GM13976 (cell line): ENCODE measurements around the gene RPRML.
"Not testable (repeated sequence)": the region's sequence is repeated elsewhere in the genome, so short reads cannot be mapped to it uniquely, and the experiment has no call there.

Experiments
- DNase-seq: peaks from one replicate; pipeline ENCODE4 v3.0.0; 2012; ENCODE audit warnings: low spot score
- in situ Hi-C: fragments of 300-500 bp; cut with MboI; formaldehyde crosslinking; loops from one replicate; pipeline ENCODE4 v1.12.0; 2022; ENCODE audit warnings: low sequenced_read_pairs, mixed read lengths, inconsistent platforms; ENCODE audit not compliant: unreplicated experiment
- TF ChIP-seq, protein P1 (sequence below): IDR thresholded peaks from 2 replicates; pipeline ENCODE4 v1.5.1; 2012; ENCODE audit warnings: borderline replicate concordance, mild to moderate bottlenecking; ENCODE audit not compliant: insufficient read depth; ENCODE audit errors: extremely low read depth, missing control alignments, control extremely low read depth

Gene RPRML

GRCh38 chr17:46958041-46958591 is 20.9 kb downstream of the RPRML start:
- DNase-seq = no peak
- TF ChIP-seq, protein P1, sequence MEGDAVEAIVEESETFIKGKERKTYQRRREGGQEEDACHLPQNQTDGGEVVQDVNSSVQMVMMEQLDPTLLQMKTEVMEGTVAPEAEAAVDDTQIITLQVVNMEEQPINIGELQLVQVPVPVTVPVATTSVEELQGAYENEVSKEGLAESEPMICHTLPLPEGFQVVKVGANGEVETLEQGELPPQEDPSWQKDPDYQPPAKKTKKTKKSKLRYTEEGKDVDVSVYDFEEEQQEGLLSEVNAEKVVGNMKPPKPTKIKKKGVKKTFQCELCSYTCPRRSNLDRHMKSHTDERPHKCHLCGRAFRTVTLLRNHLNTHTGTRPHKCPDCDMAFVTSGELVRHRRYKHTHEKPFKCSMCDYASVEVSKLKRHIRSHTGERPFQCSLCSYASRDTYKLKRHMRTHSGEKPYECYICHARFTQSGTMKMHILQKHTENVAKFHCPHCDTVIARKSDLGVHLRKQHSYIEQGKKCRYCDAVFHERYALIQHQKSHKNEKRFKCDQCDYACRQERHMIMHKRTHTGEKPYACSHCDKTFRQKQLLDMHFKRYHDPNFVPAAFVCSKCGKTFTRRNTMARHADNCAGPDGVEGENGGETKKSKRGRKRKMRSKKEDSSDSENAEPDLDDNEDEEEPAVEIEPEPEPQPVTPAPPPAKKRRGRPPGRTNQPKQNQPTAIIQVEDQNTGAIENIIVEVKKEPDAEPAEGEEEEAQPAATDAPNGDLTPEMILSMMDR = no peak
- in situ Hi-C loops = no loop called here

DNA sequence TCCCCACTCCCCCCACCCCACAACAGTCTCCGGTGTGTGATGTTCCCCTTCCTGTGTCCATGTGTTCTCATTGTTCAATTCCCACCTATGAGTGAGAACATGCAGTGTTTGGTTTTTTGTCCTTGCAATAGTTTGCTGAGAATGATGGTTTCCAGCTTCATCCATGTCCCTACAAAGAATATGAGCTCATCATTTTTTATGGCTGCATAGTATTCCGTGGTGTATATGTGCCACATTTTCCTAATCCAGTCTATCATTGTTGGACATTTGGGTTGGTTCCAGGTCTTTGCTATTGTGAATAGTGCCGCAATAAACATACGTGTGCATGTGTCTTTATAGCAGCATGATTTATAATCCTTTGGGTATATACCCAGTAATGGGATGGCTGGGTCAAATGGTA is 25.9 kb downstream of the RPRML start:
- in situ Hi-C loops, DNase-seq: not testable (repeated sequence)

GRCh38 chr17:46952115-46952514 is 26.9 kb downstream of the RPRML start:
- in situ Hi-C loops = no loop called here
- no peak for DNase-seq
- TF ChIP-seq, protein P1 = no peak

DNA sequence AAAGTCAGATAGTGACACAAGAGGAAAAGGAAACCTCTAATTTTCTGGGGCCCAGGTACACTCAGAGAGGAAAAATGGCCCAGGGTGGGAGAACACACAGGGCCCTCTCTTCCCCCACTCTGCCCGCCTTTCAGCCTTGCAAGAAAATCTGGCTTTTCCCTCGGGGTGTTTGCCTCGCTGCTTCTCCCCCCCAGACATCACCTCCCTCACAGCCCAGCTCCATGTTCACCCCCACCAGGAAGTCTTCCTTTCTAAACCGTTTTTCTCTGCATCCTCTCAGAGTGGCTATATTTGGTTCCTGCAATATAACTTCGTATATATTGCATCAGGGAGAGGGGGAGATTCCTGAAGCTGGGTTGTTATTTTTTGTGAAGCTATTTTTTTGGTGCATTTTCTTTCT is 27.3 kb downstream of the RPRML start:
- in situ Hi-C loops = no loop called here

DNA sequence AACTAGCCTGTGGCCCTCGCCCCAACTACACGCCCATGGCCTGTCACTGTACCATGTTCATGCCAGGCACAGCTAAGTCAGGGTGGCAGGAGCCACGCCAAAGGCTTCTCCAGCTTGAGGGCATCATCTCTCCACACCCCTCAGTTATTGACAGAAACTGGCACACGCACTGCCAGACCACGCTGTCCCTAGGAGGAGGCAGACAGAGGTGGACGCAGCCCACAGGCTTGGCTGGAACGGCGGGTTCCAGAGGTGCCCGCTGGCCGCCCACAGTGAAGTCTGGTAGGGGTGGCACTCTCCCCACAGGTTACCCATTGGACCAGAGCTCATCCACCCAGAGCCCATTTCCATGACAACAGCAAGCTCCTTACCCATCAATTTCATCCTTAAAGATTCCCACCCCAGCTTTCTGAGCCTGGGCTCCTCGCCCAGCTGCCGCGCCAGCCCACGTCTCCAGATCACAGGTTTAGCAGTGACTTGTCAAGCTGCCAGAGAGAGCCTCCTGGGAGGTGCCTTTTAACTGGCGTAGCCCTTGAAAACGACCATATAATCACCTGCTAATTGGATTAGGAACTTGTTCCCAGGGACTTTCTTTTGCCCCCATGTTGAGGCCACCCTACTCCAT is 27.9 kb downstream of the RPRML start:
- DNase-seq = no peak
- TF ChIP-seq, protein P1 = no peak
- in situ Hi-C loops = no loop called here

More for the DNA sequence above, 27.3 kb downstream of the RPRML start:
- no peak for DNase-seq
- TF ChIP-seq, protein P1 = no peak

GRCh38 chr17:46950342-46950996 is 28.6 kb downstream of the RPRML start:
- in situ Hi-C loops = no loop called here
- DNase-seq = no peak
- TF ChIP-seq, protein P1 = no peak
